ENCODE data around the gene PSMD13.

- no peak for TF ChIP-seq ZNF274 (IDR thresholded peaks at IDR 0.05; ENCODE audit: low read depth, low read length)
- TF ChIP-seq YY1 (IDR thresholded peaks at IDR 0.05; ENCODE audit: insufficient read depth, insufficient read length), result no peak
Measured at GRCh38 chr11:290621-291231, 54.0 kb downstream of the PSMD13 start.

Data from NT2/D1 (cell line).